Measurements from ENCODE around the gene DLEC1. TPM values are rescaled to one million over a fixed set of nuclear protein-coding genes. Genes with fewer than 3 reads are reported as not detected.

Gene DLEC1
- total RNA-seq, 2 experiments from 2014 or later = 0.19 to 0.46 TPM

GRCh38 chr3:38102444-38102814, 63.4 kb downstream of the DLEC1 start:
- CTCF ChIA-PET = interaction anchor here (0.8 to 1.6 kb wide), 2 partner anchors 15 to 62 kb away, joined by 3 to 4 read pairs; no protein-coding TSS in a partner anchor
- H3K4me1 Mint-ChIP-seq = no peaks in the 10 kb centered on the region
- DNase-seq (no peak), ATAC-seq (no peak)
- POLR2A ChIA-PET = interaction anchor here (0.6 kb wide), 1 partner anchor 10 kb away, joined by 4 read pairs; no protein-coding TSS in a partner anchor
- H3K36me3 Mint-ChIP-seq (ENCODE audit: low read depth) = peaks cover 4% of the 10 kb centered on the region
- no peak overlapping the region for H3K27ac Mint-ChIP-seq
- no peaks in the 10 kb centered on the region for H3K27me3 Mint-ChIP-seq
- intact Hi-C loops (cut with DNase I, micrococcal nuclease) = loop anchor here in 1 of 2 experiments (5.0 kb wide), 1 partner anchor 120 kb away; no protein-coding TSS in a partner anchor
- no peak overlapping the region for H3K4me3 Mint-ChIP-seq
- peaks cover 4% of the 10 kb centered on the region for H3K9me3 Mint-ChIP-seq (ENCODE audit: low read depth)

GRCh38 chr3:38105525-38105924, 66.5 kb downstream of the DLEC1 start:
- Mint-ChIP-seq H3K27me3 (no peaks in the 10 kb centered on the region), H3K36me3 (ENCODE audit: low read depth) (peaks cover 4% of the 10 kb centered on the region), H3K9me3 (ENCODE audit: low read depth) (peaks cover 4% of the 10 kb centered on the region), H3K27ac (no peak overlapping the region), H3K4me3 (no peak overlapping the region), H3K4me1 (no peaks in the 10 kb centered on the region)
- POLR2A ChIA-PET = no interaction called here
- DNase-seq = no peak
- intact Hi-C loops (cut with DNase I, micrococcal nuclease) = no loop called here
- CTCF ChIA-PET = interaction anchor here (1.5 kb wide), 1 partner anchor 11 kb away, joined by 3 read pairs; no protein-coding TSS in a partner anchor
- ATAC-seq = no peak

- Mint-ChIP-seq H3K9me3 (ENCODE audit: low read depth) (peaks cover 4% of the 10 kb centered on the region), H3K27me3 (no peaks in the 10 kb centered on the region), H3K27ac (no peak overlapping the region), H3K4me1 (no peaks in the 10 kb centered on the region), H3K4me3 (no peak overlapping the region), H3K36me3 (ENCODE audit: low read depth) (peaks cover 4% of the 10 kb centered on the region)
- ATAC-seq = no peak
- DNase-seq = no peak
- intact Hi-C loops (cut with DNase I, micrococcal nuclease) = no loop called here
- POLR2A ChIA-PET = no interaction called here
- CTCF ChIA-PET = no interaction called here
Measured at GRCh38 chr3:38107911-38108648, 69.1 kb downstream of the DLEC1 start.

- H3K36me3 Mint-ChIP-seq (ENCODE audit: low read depth) = peaks cover 4% of the 10 kb centered on the region
- no peaks in the 10 kb centered on the region for H3K27me3 Mint-ChIP-seq
- no peak overlapping the region for H3K4me3 Mint-ChIP-seq
- ATAC-seq = no peak
- no peaks in the 10 kb centered on the region for H3K4me1 Mint-ChIP-seq
- DNase-seq = no peak
- intact Hi-C loops (cut with DNase I, micrococcal nuclease) = no loop called here
- H3K27ac Mint-ChIP-seq = no peak overlapping the region
- peaks cover 4% of the 10 kb centered on the region for H3K9me3 Mint-ChIP-seq (ENCODE audit: low read depth)
- ChIA-PET POLR2A (interaction anchor here (0.5 kb wide), 1 partner anchor 359 kb away, joined by 4 read pairs; no protein-coding TSS in a partner anchor), CTCF (no interaction called here)
Measured at GRCh38 chr3:38108649-38109579, 69.9 kb downstream of the DLEC1 start.

- ChIA-PET POLR2A (interaction anchor here (0.5 kb wide), 1 partner anchor 358 kb away, joined by 4 read pairs; no protein-coding TSS in a partner anchor), CTCF (no interaction called here)
- Mint-ChIP-seq H3K27me3 (no peaks in the 10 kb centered on the region), H3K9me3 (ENCODE audit: low read depth) (peaks cover 4% of the 10 kb centered on the region), H3K27ac (no peak overlapping the region), H3K4me3 (no peak overlapping the region), H3K4me1 (no peaks in the 10 kb centered on the region), H3K36me3 (ENCODE audit: low read depth) (peaks cover 4% of the 10 kb centered on the region)
- ATAC-seq (no peak), DNase-seq (no peak)
- intact Hi-C loops (cut with DNase I, micrococcal nuclease) = no loop called here
Measured at GRCh38 chr3:38109580-38110313, 70.7 kb downstream of the DLEC1 start.

- Mint-ChIP-seq H3K4me1 (no peaks in the 10 kb centered on the region), H3K27ac (no peak overlapping the region), H3K27me3 (no peaks in the 10 kb centered on the region), H3K4me3 (no peak overlapping the region), H3K9me3 (ENCODE audit: low read depth) (peaks cover 3% of the 10 kb centered on the region), H3K36me3 (ENCODE audit: low read depth) (peaks cover 3% of the 10 kb centered on the region)
- ChIA-PET POLR2A (no interaction called here), CTCF (no interaction called here)
- no peak for ATAC-seq
- DNase-seq = no peak
- intact Hi-C loops (cut with DNase I, micrococcal nuclease) = no loop called here
Measured at GRCh38 chr3:38110314-38111050, 71.5 kb downstream of the DLEC1 start.

- Mint-ChIP-seq H3K36me3 (ENCODE audit: low read depth) (no peaks in the 10 kb centered on the region), H3K4me3 (no peak overlapping the region), H3K27ac (no peak overlapping the region), H3K9me3 (ENCODE audit: low read depth) (no peaks in the 10 kb centered on the region), H3K27me3 (no peaks in the 10 kb centered on the region), H3K4me1 (no peaks in the 10 kb centered on the region)
- ChIA-PET POLR2A (no interaction called here), CTCF (no interaction called here)
- ATAC-seq (no peak), DNase-seq (no peak)
- intact Hi-C loops (cut with DNase I, micrococcal nuclease) = no loop called here
Measured at GRCh38 chr3:38111201-38111600, 72.2 kb downstream of the DLEC1 start.

GRCh38 chr3:38111696-38112377, 72.8 kb downstream of the DLEC1 start:
- POLR2A ChIA-PET = interaction anchor here (0.6 kb wide), 1 partner anchor 9 kb away, joined by 4 read pairs; no protein-coding TSS in a partner anchor
- CTCF ChIA-PET = no interaction called here
- no peak overlapping the region for H3K27ac Mint-ChIP-seq
- ATAC-seq (no peak), DNase-seq (no peak)
- H3K27me3 Mint-ChIP-seq = no peaks in the 10 kb centered on the region
- no peak overlapping the region for H3K4me3 Mint-ChIP-seq
- H3K9me3 Mint-ChIP-seq (ENCODE audit: low read depth) = no peaks in the 10 kb centered on the region
- intact Hi-C loops (cut with DNase I, micrococcal nuclease) = no loop called here
- H3K4me1 Mint-ChIP-seq = no peaks in the 10 kb centered on the region
- no peaks in the 10 kb centered on the region for H3K36me3 Mint-ChIP-seq (ENCODE audit: low read depth)

- H3K4me3 Mint-ChIP-seq = no peak overlapping the region
- no peaks in the 10 kb centered on the region for H3K9me3 Mint-ChIP-seq (ENCODE audit: low read depth)
- intact Hi-C loops (cut with DNase I, micrococcal nuclease) = no loop called here
- ATAC-seq (no peak), DNase-seq (no peak)
- CTCF ChIA-PET = no interaction called here
- POLR2A ChIA-PET = interaction anchor here (0.6 kb wide), 1 partner anchor 10 kb away, joined by 4 read pairs; no protein-coding TSS in a partner anchor
- no peaks in the 10 kb centered on the region for H3K4me1 Mint-ChIP-seq
- no peaks in the 10 kb centered on the region for H3K36me3 Mint-ChIP-seq (ENCODE audit: low read depth)
- no peak overlapping the region for H3K27ac Mint-ChIP-seq
- no peaks in the 10 kb centered on the region for H3K27me3 Mint-ChIP-seq
Measured at GRCh38 chr3:38112378-38112761, 73.4 kb downstream of the DLEC1 start.

- Mint-ChIP-seq H3K27me3 (no peaks in the 10 kb centered on the region), H3K4me1 (no peaks in the 10 kb centered on the region), H3K4me3 (no peak overlapping the region), H3K9me3 (ENCODE audit: low read depth) (no peaks in the 10 kb centered on the region), H3K27ac (no peak overlapping the region), H3K36me3 (ENCODE audit: low read depth) (no peaks in the 10 kb centered on the region)
- intact Hi-C loops (cut with DNase I, micrococcal nuclease) = no loop called here
- CTCF ChIA-PET = no interaction called here
- no peak for ATAC-seq
- no peak for DNase-seq
- POLR2A ChIA-PET = interaction anchor here (0.6 kb wide), 1 partner anchor 27 kb away, joined by 3 read pairs; no protein-coding TSS in a partner anchor
Measured at GRCh38 chr3:38114052-38114874, 75.3 kb downstream of the DLEC1 start.
